Measurements from ENCODE around the gene TATDN3.
"Not testable (repeated sequence)": the region's sequence is repeated elsewhere in the genome, so short reads cannot be mapped to it uniquely, and the experiment has no call there.

The TATDN3 gene

DNA sequence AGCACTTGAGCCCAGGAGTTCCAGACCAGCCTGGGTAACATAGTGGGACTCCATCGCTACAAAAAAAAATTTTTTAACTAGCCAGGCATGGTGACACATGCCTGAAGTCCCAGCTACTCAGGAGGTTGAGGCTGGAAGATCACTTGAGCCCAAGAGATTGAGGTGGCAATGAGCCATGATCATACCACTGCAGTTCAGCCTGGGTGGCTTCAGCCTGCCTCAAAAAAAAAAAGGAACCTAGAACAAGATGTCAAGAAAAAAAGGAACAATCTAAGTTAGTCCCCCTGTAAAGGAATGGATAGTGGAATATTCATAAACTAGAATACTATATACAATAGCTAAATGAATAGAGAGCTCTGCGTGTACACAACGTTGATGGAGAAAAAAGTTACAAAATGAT lies 14.5 kb upstream of the TATDN3 start:
- no peak for FAIRE-seq

DNA sequence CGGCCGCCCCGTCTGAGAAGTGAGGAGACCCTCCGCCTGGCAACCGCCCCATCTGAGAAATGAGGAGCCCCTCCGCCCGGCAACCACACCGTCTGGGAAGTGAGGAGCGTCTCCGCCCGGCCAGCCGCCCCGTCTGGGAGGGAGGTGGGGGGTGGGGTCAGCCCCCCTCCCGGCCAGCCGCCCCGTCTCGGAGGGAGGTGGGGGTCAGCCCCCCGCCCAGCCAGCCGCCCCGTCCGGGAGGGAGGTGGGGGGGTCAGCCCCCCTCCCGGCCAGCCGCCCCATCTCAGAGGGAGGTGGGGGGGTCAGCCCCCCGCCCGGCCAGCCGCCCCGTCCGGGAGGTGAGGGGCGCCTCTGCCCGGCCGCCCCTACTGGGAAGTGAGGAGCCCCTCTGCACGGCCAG lies 12.6 kb upstream of the TATDN3 start:
- not testable (repeated sequence) for FAIRE-seq

DNA sequence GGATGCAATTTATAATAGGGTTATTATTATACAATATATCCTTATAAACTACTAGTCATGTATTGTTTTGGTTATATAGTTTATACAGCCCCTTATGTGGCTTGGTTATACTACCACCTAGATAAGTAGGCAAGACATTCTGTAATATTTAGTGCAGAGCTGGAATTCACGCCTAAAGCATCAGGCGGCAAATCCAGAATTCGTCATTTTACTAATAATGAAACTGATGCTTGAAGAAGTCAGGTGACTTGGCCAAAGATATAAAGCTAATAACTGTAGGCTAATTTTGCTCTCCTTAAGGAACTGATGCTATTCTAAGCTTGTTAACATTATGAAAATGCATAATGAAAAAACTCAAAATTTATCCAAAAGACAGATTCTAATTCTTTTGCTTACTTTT lies 10.9 kb upstream of the TATDN3 start:
- FAIRE-seq, result no peak

DNA sequence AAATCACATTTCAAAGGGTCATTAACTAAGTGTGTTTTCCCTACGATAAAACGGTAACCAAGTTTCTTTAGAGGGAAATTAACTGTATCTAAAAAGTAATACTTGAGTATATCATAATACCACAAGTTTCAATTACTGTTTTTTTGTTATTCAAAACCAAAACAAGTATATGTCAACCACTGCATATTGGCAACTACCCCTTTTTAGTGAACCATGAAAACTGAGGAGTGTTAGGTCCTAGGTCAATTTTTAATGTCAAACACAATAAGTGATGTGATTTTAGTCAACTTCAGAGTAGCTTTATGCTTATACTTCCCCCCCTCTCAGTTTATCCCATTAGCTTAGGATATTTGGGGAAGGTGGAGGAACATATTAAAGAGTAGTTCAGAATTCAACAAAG lies 10.5 kb upstream of the TATDN3 start:
- FAIRE-seq, result no peak

DNA sequence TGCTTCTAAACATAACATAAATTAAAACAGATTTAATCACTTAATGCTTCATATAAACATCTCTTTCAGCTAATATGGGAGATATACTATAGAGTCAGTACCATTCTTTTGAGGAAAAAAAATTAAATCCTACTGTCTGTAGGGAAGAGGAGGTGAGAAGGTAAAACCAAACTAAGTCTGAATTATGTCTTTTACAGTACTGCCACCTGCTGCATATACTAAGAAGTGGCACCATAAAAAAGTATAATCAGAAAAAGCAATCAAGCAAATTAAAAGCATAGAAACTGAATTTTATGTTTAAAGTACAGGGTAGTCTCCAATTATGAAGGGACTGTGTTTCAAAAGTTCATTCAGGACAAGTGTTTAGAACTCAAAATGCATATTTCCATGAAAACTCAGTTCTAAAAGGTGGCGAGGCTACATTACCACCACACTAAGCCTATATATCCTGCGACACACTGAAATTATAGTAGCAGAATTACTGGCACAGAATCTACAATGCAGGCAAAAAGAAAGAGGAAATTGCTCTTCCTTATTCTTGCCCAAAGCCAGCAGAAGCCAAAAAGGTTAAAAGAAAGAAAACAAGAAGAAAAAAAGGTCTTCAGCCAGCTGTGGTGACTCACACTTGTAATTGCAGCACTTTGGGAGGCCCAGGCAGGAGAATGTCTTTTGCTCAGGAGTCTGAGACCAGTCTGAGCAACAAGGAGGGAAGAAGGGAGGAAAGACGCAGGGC lies 9.1 kb upstream of the TATDN3 start:
- FAIRE-seq, result peak; percentile 99

DNA sequence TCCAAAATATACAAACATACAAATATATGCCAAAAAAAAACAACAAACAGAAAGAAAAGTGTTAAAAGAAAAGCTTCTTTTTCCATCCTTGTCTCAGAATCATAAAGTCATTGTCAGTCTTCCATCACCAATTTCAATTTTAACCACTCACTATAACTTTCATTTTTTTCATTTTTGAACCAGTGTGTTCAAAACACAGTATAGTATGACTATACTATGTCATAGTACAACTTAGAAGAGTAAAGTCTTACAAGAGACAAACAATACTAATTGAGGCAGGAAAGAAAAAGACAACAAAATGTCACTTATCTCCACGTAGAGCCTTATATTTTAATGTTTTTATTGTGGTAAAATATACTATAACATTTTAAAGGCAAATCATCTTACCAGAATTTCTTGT lies 7.7 kb upstream of the TATDN3 start:
- FAIRE-seq, result no peak

DNA sequence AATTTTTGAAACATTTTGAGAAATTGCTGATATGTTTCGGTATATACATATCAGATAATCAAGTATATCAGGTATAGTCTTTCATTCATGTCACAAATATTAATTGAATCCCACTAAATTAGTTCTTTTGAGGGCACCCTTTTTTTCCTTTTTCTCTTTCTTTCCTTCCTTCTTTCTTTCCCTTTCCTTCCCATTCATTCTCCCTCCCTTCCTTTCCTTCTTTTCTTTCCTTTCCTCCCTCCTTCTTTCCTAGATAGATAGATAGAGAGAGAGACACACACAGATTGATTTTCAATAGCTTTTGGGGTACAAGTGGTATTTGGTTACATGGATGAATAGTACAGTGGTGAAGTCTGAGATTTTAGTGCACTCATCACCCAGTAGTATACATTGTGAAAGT lies 5.8 kb upstream of the TATDN3 start:
- FAIRE-seq, result no peak

DNA sequence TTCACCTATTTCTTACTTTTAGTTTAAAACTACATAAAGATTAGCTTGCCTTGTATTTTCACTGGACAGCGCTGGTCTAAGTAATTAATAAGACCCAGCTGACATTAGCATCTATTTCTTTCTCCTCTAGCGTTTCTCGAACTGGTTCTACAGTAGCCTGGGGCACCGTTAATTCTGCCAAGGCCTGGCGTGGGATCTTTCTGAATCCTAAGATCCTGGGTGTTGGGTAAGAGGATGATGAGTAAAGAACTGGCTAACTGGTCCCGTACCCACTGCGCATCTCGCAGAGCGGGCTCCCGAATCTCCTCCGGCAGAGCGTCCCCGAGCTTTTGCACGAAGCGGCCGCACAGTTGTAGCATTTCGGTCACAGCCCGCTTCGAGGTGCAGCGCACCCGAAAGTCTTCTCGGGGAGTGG lies 426 bp upstream of the TATDN3 start:
- no peak for FAIRE-seq

DNA sequence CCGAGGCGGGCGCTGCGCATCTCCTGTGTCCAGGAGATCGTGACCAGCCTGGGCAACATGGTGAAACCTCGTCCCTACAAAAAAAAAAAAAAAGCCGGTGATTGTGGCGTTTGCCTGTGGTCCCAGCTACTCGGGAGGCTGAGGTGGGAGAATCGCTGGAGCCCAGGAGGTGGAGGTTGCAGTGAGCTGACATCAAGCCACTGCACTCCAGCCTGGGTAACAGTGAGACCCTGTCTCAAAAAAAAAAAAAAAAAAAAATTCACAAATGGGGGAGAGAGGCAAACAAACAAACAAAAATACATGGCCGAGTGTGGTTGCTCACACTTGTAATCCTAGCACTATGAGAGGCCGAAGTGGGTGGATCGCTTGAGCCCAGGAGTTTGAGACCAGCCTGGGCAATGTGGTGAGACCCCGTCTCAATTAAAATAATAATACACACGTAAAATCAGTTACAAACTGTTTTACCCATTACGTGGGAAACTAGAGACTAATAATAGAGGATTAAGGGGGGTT lies 758 bp downstream of the TATDN3 start:
- FAIRE-seq, result no peak

DNA sequence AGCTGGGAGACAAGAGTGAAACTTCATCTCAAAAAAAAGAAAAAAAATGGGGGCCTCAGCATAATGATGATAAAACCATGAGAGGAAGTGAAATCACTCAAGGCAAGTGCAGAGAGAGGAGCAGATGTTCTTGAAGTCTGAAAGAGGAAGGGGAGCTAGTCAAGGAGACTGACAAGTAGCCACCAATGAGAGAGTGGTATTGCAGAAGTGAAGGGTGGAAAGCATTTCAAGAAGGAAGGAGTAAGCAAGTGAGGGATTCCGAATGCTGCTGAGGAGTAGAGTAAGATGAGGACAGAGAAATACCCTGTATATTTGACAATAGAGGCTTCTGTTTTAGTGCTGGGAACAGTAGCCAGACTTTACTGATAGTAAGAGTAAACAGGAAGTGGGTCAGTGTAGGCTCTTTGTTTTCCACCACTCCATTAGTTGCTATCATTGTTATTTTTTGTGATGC lies 2.9 kb downstream of the TATDN3 start:
- no peak for FAIRE-seq

DNA sequence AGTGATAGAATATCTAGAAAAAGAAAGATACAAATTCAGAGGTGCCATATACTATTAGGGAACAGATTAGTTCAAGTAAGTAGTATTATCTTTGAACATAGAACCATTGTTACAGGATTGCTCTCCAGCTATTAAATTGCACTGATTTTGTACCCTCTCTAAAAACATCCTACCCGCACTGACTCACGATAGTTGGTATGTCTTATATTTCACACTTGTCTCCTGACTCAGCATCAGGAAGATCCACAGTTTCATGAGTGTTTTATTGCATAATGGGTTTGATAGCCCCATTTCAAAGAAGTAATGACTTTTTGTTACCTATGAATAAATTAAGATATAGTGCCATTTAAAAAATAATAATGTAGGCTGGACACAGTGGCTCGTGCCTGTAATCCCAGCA lies 6.0 kb downstream of the TATDN3 start:
- FAIRE-seq, result no peak

DNA sequence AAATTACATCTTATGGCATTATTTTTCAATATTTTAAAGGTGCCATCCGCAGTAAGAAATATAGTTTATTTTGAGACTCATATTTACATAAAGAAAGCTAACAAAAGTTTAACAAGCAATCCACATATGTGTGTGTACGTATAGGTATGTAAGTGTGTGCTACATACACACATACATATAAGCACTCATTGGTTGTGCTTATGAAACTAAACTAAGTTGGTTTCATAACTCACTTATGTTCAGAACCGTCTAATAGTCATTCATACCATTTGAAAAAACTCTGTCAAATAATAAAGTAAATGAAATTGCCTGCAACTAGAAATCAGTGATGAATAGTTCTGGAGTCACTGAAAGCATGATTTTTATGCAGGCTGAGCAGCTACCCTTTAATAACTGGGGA lies 14.1 kb downstream of the TATDN3 start:
- FAIRE-seq, result no peak

DNA sequence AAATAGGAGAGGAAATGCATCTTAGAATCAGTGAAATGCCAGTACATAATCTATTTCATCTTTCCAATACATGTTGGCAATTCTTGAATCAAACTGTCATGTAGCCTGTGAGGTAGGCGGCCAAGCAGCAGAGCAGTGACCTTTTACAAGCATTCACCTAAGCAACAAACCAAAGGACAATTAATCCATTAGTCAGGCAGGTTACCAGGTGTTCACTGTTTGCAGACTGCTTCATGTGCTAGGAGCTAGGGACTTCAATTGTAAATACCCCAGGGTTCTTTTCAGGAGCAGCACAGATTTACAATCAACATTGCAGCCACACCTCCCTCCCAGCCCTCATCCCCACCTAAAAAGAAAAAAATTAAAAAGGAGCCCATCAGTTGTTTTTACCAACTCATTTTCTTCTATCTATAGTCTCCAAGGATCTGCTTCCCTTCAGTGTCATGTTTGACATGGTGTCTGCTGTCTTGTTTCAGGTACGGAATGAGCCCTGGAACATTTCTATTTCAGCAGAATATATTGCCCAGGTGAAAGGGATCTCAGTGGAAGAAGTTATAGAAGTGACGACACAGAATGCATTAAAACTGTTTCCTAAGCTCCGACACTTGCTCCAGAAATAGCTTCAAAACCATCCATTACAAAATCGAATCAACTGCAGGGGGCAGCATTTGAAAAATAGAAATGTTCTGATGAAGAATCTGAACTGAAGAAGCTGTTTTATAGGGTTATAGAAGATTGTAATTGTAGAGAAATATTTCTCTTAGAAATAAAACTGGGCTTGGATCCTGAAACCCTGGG lies 23.0 kb downstream of the TATDN3 start:
- peak; percentile 100 for FAIRE-seq

DNA sequence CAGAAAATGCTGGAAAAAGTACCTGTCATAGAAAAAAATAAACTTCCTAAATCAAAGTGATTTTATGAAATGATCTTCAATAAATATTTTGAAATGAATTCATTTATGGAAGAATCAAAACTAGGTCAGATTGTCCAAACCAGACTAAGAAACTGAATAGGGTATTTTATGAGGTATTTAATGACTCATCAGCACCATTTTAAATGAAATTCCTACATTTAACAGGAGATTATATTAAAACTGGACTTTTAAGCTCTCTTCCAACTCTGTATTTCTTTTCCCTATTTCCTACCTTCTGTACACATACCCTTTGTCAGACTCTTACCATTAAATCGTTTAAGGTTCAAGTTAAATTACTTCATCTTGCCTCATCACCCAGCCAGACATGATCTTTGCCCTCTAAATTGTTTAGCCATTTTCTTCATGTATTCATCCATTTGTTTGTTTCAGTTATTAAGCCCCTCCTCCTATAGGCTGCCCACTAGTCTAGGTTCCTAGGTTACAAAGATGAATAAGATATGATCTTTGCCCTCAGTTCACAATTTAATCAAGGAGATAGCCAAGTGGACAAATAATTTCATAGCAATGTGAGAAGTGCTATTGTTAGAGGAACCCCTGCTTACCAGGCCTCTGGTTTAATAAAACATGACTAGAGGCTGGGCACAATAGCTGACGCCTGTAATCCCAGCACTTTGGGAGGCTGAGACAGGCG lies 25.0 kb downstream of the TATDN3 start:
- FAIRE-seq, result no peak

DNA sequence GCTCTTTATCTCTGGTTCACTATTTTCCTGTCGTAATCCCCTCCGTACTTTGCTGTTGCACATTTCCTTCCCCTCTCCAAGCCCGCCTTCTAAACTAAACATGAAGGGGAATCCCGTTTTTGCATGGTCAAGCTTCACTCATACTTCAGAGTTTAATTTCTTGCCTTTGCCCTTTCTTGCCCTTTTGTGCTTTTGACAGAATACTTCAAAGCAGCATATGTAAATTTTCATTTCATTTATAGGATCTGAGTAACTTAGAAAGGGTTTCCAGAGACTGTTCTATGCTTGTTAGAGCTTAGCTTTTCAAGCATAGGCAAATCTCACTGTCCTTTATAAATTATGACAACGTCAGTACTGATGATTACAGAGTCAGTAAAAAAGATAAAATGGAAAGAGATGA lies 28.0 kb downstream of the TATDN3 start:
- no peak for FAIRE-seq

DNA sequence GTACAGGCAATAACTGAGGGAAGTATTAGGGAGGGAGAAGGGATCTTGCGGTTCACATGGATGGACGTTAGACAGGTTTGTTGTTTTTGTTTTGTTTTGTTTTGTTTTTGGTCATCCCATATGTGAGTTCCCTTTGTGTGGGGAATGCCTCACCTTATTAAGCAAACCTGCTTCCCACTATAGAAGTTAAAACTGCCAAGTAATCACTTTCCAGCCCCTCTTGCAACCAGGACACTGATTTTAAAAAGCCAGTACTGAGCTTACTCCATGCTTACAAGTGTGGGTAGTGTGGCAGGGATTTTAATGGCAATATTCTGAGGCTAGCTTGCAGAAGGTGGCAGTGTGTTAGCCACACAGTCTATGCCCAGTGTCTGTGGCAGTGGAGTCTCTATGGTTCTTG lies 29.3 kb downstream of the TATDN3 start:
- no peak for FAIRE-seq

DNA sequence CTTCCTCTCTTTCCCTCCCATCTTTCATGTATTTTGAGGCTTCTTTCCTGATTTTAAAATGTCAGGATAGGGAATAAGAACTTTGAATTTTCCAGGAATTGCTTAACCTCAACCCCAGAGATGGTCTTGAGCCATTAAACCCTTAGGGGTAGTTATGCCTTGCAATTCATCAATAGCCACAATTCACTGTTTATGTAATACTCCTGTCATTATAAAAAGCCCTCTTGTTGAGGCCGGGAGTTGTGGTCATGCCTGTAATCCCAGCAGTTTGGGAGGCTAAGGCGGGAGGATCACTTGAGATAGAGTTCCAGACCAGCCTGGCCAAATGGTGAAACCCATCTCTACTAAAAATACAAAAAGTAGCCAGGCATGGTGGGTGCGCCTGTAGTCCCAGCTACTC lies 31.3 kb downstream of the TATDN3 start:
- no peak for FAIRE-seq

DNA sequence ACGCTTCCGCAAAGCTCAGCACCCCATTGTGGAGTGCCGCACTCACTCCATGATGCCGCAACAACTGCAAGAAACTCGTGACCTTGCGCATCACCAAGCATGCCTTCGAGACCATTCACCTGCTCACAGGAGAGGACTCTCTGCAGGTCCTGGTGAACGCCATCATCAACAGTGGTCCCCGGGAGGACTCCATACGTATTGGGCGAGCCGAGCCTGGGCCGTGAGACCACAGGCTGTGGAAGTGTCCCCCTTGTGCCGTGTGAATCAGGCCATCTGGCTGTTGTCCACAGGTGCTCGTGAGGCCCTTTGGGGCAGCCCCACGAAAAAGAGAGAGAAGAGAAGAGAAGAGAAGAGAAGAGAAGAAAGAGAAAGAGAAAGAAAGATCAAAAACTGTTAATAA lies 32.5 kb downstream of the TATDN3 start:
- FAIRE-seq, result no peak

DNA sequence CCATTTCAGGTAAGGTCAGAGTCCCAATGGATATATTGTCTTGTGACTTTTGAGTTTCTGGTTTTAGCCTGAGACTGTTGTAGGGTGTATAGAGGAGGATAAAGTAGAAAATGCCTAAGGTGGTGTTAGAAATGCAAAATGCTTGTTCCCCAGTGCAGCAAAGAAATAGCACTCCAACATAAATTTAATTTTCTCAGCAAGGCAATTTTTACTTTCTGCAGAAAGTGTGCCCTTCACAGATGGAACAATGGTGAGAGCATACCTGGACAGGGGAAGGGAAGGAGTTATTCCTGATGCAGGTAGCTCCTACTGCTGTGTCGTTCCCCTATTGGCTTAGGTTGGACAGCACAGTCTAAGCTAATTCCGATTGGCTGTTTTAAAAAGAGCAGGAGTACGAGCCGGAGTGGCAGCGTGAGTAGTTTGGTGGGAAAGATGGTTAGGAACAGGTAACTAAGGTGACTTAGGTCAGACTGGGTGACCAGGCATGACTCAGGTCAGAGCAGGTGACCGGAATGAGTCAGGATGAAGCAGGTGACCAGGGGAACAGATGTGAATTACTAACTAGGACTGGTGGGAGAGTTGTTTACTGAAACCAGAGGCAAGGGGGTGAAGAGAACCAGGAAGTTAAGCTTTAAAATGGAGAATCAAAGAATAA lies 34.2 kb downstream of the TATDN3 start:
- FAIRE-seq, result no peak

DNA sequence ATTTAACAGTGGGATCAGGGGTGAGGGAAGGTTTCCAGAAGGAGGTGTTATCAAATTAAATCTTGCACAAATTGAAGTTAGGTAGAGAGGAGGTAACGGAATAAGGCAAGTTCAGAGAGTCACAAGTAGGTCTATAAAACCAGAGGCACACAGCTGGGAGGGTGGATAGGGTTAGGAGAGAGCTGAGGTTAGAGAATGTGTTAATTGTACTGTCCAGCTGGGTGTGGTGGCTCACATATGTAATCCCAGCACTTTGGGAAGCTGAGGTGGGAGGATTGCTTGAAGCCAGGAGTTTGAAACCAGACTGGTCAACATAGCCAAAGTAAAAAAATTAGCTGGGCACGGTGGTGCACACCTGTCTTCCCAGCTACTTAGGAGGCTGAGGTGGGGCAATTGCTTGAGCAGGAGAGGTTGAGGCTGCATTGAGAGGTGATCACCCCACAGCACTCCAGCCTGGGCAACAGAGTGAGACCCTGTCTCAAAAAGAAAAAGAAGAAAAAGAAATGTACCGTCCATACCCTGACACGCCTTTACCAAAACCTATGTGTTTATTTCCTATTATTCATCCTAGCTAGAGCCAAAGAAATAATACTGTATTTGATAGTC lies 35.6 kb downstream of the TATDN3 start:
- no peak for FAIRE-seq

DNA sequence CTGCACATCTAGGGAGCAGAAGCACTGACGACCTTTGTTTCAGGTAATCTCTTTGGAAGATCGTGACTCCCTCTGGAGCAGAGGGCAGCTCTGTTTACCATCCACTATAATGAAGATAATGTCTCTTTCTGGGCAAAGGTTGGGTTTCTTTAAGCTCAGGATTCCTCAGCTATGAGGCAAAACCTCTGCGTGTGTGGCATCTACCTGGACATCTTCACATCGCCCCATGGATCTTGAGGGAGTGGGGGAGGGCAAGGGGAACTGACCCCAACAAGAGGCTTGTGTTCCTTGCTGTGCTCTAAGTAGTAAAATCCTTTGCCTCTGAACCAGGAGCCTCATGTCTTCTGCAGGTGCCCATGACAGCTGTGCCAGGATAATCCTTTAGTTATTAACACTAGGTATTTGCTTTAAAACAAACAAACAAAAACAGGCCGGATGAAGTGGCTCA lies 36.2 kb downstream of the TATDN3 start:
- no peak for FAIRE-seq

DNA sequence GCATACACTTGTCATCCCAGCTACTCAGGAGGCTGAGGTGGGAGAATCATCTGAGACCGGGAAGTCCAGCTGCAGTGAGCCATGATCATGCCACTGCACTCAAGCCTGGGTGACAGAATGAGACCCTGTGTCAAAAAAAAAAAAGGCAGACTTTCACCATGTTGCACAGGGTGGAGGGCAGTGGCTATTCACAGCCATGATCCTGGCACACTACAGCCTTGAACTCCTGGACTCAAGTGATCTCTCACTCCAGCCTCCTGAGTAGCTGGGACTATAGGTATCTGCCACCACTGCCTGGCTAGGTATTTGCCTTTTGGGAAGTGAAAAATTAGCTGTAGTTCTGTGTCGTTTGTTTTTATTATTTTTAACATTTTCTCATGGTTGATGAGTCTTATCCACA lies 36.7 kb downstream of the TATDN3 start:
- no peak for FAIRE-seq

All from islet of Langerhans (tissue), 1 donor.